H9 (cell line): ENCODE measurements around the gene GBP6. TPM values are rescaled to one million over a fixed set of nuclear protein-coding genes. Genes with fewer than 3 reads are reported as not detected.

ENCODE experiments used
- DNase-seq: peaks from one replicate; pipeline ENCODE4 v3.0.0-alpha.2; 2017
- H2AFZ ChIP-seq: one replicate; pipeline ENCODE4 v1.6.1; 2013; ENCODE audit warnings: mild to moderate bottlenecking, low read length, control low read depth, moderate library complexity
- H2AK5ac ChIP-seq: 2 replicates; pipeline ENCODE4 v1.6.1; 2013; ENCODE audit warnings: low read length, control low read depth, mixed read lengths; ENCODE audit not compliant: insufficient read length
- H2BK120ac ChIP-seq: one replicate; pipeline ENCODE4 v1.6.1; 2013; ENCODE audit warnings: low read depth, mild to moderate bottlenecking, low read length, control low read depth, inconsistent platforms; ENCODE audit not compliant: poor library complexity, severe bottlenecking
- H2BK12ac ChIP-seq: 2 replicates; pipeline ENCODE4 v1.6.1; 2013; ENCODE audit warnings: low read length, control low read depth, mixed read lengths, low read depth; ENCODE audit not compliant: insufficient read length
- H2BK15ac ChIP-seq: 2 replicates; pipeline ENCODE4 v1.6.1; 2013; ENCODE audit warnings: low read depth, low read length, control low read depth
- H2BK20ac ChIP-seq: one replicate; pipeline ENCODE4 v1.6.1; 2013; ENCODE audit warnings: low read depth, mild to moderate bottlenecking, low read length, control low read depth, inconsistent platforms; ENCODE audit not compliant: poor library complexity, severe bottlenecking
- H2BK5ac ChIP-seq: 2 replicates; pipeline ENCODE4 v1.6.1; 2013; ENCODE audit warnings: low read length, control low read depth, mixed read lengths; ENCODE audit not compliant: insufficient read length
- H3K14ac ChIP-seq: 2 replicates; pipeline ENCODE4 v1.6.1; 2013; ENCODE audit warnings: low read length, control low read depth; ENCODE audit not compliant: insufficient read depth
- H3K18ac ChIP-seq: 2 replicates; pipeline ENCODE4 v1.6.1; 2013; ENCODE audit warnings: low read depth, mild to moderate bottlenecking, mixed read lengths, low read length, control low read depth; ENCODE audit not compliant: insufficient read length
- H3K23ac ChIP-seq: 2 replicates; pipeline ENCODE4 v1.6.1; 2013; ENCODE audit warnings: low read length, control low read depth, mixed read lengths, low read depth; ENCODE audit not compliant: insufficient read length
- H3K23me2 ChIP-seq: 2 replicates; pipeline ENCODE4 v1.6.1; 2013; ENCODE audit warnings: low read depth, mild to moderate bottlenecking, mixed read lengths, low read length, control low read depth; ENCODE audit not compliant: insufficient read length, poor library complexity, severe bottlenecking
- H3K27ac ChIP-seq: 2 replicates; pipeline ENCODE4 v1.5.1; 2013; ENCODE audit warnings: low read length, control low read depth, mixed read lengths, low read depth; ENCODE audit not compliant: insufficient read length
- H3K27me3 ChIP-seq: 2 replicates; pipeline ENCODE4 v1.6.1; 2013; ENCODE audit warnings: low read length, control low read depth, inconsistent platforms; ENCODE audit not compliant: insufficient read depth
- H3K4ac ChIP-seq: 2 replicates; pipeline ENCODE4 v1.6.1; 2013; ENCODE audit warnings: low read depth, mild to moderate bottlenecking, control low read depth, inconsistent platforms, low read length, moderate library complexity
- H3K4me1 ChIP-seq: 2 replicates; pipeline ENCODE4 v1.6.1; 2013; ENCODE audit warnings: low read length, control low read depth, inconsistent platforms; ENCODE audit not compliant: insufficient read depth
- H3K4me2 ChIP-seq: 2 replicates; pipeline ENCODE4 v1.6.1; 2013; ENCODE audit warnings: low read length, control low read depth, mixed read lengths; ENCODE audit not compliant: insufficient read length, insufficient read depth
- H3K56ac ChIP-seq: 2 replicates; pipeline ENCODE4 v1.6.1; 2013; ENCODE audit warnings: low read depth, mild to moderate bottlenecking, mixed read lengths, low read length, control low read depth; ENCODE audit not compliant: insufficient read length
- H3K79me1 ChIP-seq: 2 replicates; pipeline ENCODE4 v1.6.1; 2013; ENCODE audit warnings: low read depth, mild to moderate bottlenecking, moderate library complexity, low read length, control low read depth, inconsistent platforms; ENCODE audit not compliant: insufficient read depth, poor library complexity, severe bottlenecking
- H3K79me2 ChIP-seq: 2 replicates; pipeline ENCODE4 v1.6.1; 2013; ENCODE audit warnings: low read length, control low read depth, inconsistent platforms; ENCODE audit not compliant: insufficient read depth
- H3K9ac ChIP-seq: 2 replicates; pipeline ENCODE4 v1.6.1; 2013; ENCODE audit warnings: low read length, control low read depth, mixed read lengths; ENCODE audit not compliant: insufficient read length; ENCODE audit errors: extremely low read depth
- H3K9me3 ChIP-seq: one replicate; pipeline ENCODE4 v1.6.1; 2013; ENCODE audit warnings: low read depth, low read length, inconsistent platforms; ENCODE audit not compliant: control insufficient read depth
- H3T11ph ChIP-seq: one replicate; pipeline ENCODE4 v1.6.1; 2013; ENCODE audit warnings: mild to moderate bottlenecking, low read length, control low read depth, inconsistent platforms
- H4K20me1 ChIP-seq: one replicate; pipeline ENCODE4 v1.6.1; 2013; ENCODE audit not compliant: control insufficient read depth, insufficient read length, insufficient read depth
- H4K5ac ChIP-seq: 2 replicates; pipeline ENCODE4 v1.6.1; 2013; ENCODE audit warnings: low read depth, mild to moderate bottlenecking, mixed read lengths, low read length, control low read depth; ENCODE audit not compliant: insufficient read length
- H4K8ac ChIP-seq: replicated peaks from 2 replicates; pipeline ENCODE4 v1.6.1; 2013; ENCODE audit warnings: low read length, control low read depth, mixed read lengths, low read depth; ENCODE audit not compliant: insufficient read length
- H4K91ac ChIP-seq: 2 replicates; pipeline ENCODE4 v1.6.1; 2013; ENCODE audit warnings: low read depth, mild to moderate bottlenecking, moderate library complexity, mixed read lengths, low read length, control low read depth; ENCODE audit not compliant: insufficient read length
- H3K27ac Mint-ChIP-seq, 3 experiments: 2 replicates in 2 of 3; 3 replicates in 1 of 3; pipeline ENCODE4 v1.8.0; 2020 to 2021; ENCODE audit warnings: mixed read lengths in 3 of 3, mild to moderate bottlenecking in 1 of 3, moderate library complexity in 1 of 3
- H3K27me3 Mint-ChIP-seq: 2 replicates; pipeline ENCODE4 v1.8.0; 2021; ENCODE audit warnings: low read depth, mild to moderate bottlenecking, moderate library complexity, mixed read lengths
- H3K36me3 Mint-ChIP-seq, 3 experiments: 2 replicates in 2 of 3; 3 replicates in 1 of 3; pipeline ENCODE4 v1.8.0; 2020 to 2021; ENCODE audit warnings: low read depth in 3 of 3, mixed read lengths in 3 of 3; ENCODE audit not compliant: insufficient read depth in 1 of 3
- H3K4me1 Mint-ChIP-seq, 2 experiments: 2 replicates each; pipeline ENCODE4 v1.8.0; 2020; ENCODE audit warnings: mixed read lengths in 2 of 2
- H3K4me3 Mint-ChIP-seq, 2 experiments: 2 replicates in 1 of 2; 3 replicates in 1 of 2; pipeline ENCODE4 v1.8.0; 2020 to 2021; ENCODE audit warnings: mild to moderate bottlenecking in 2 of 2, mixed read lengths in 2 of 2, moderate library complexity in 1 of 2
- H3K9me3 Mint-ChIP-seq, 2 experiments: 2 replicates in 1 of 2; 3 replicates in 1 of 2; pipeline ENCODE4 v1.8.0; 2020; ENCODE audit warnings: mild to moderate bottlenecking in 2 of 2, mixed read lengths in 2 of 2, moderate library complexity in 1 of 2
- WGBS: extraction: QIAGEN DNeasy Blood & Tissue Kit; methylation state at CpG from one replicate; pipeline ENCODE4 v1.1.7; 2013; ENCODE audit warnings: missing lambda C conversion rate, low lambda C conversion rate, mixed read lengths; ENCODE audit not compliant: insufficient read length; ENCODE audit errors: extremely low coverage; 5-methylcytosine and 5-hydroxymethylcytosine counted together
- total RNA-seq: library from RNA; stranded (reverse); gene quantifications from 2 replicates; pipeline ENCODE4 v1.2.1, GENCODE V29; 2021
- TF ChIP-seq, protein P1 (sequence below): fragments of 200-600 bp; sonication (generic); conservative IDR thresholded peaks from 3 replicates; pipeline ENCODE4 v1.8.0; 2021; ENCODE audit warnings: antibody characterized with exemption, mild to moderate bottlenecking

The GBP6 gene
- total RNA-seq, 1 experiment from 2014 or later = not detected

DNA sequence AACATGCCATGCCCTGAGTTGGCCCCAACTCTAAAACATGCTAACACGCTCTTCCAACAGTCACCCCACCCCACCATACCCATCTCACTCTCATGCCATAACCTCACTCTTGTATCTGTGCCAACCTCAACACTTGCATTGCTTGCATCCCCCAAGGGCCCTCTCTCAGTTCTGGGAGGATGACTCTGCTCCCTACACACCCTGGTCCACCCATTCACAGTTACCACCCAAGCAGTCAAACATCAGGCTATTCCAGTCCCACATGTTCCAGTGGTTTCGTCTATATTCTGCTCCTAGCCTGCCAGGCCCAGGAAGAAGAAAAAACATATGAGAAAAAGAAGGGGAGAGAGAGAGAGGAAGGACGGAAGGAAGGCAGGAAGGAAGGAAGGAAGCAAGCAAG is 31.0 kb downstream of the GBP6 start:
- Histone ChIP-seq H3K23ac (no peak overlapping the region), H2AFZ (no peak overlapping the region), H4K5ac (no peak overlapping the region), H4K8ac (no peak overlapping the region), H3K27me3 (no peaks in the 10 kb centered on the region), H2BK12ac (no peak overlapping the region), H2BK20ac (no peak overlapping the region), H3K79me1 (no peaks in the 10 kb centered on the region), H3T11ph (no peak overlapping the region), H3K9me3 (no peaks in the 10 kb centered on the region), H3K79me2 (no peaks in the 10 kb centered on the region), H4K20me1 (no peaks in the 10 kb centered on the region), H3K4me1 (no peaks in the 10 kb centered on the region), H2BK5ac (no peak overlapping the region), H3K14ac (no peak overlapping the region), H3K18ac (no peak overlapping the region), H3K56ac (no peak overlapping the region), H3K4me2 (no peak overlapping the region), H3K9ac (no peak overlapping the region), H3K23me2 (no peaks in the 10 kb centered on the region), H4K91ac (no peak overlapping the region), H2BK120ac (peak overlapping the region; percentile 28), H3K27ac (no peak overlapping the region), H2BK15ac (no peak overlapping the region), H2AK5ac (no peak overlapping the region), H3K4ac (no peak overlapping the region)
- Mint-ChIP-seq H3K9me3 (peaks cover 2 to 5% of the 10 kb centered on the region in 2 experiments; a peak in 3 of 5 replicates), H3K4me1 (no peaks in the 10 kb centered on the region), H3K4me3 (no peak overlapping the region), H3K36me3 (no peaks in the 10 kb centered on the region), H3K27ac (no peak overlapping the region), H3K27me3 (no peaks in the 10 kb centered on the region)
- DNase-seq = no peak
- TF ChIP-seq, protein P1, sequence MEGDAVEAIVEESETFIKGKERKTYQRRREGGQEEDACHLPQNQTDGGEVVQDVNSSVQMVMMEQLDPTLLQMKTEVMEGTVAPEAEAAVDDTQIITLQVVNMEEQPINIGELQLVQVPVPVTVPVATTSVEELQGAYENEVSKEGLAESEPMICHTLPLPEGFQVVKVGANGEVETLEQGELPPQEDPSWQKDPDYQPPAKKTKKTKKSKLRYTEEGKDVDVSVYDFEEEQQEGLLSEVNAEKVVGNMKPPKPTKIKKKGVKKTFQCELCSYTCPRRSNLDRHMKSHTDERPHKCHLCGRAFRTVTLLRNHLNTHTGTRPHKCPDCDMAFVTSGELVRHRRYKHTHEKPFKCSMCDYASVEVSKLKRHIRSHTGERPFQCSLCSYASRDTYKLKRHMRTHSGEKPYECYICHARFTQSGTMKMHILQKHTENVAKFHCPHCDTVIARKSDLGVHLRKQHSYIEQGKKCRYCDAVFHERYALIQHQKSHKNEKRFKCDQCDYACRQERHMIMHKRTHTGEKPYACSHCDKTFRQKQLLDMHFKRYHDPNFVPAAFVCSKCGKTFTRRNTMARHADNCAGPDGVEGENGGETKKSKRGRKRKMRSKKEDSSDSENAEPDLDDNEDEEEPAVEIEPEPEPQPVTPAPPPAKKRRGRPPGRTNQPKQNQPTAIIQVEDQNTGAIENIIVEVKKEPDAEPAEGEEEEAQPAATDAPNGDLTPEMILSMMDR = no peak
- no CpG with 5 or more reads among the region's 3 CpGs for WGBS
